Tibial nerve (tissue), 3 donors: ENCODE data around the gene KIAA1217.

Source experiments
- EP300 ChIP-seq, 2 donors: sonication (generic); formaldehyde crosslinking; IDR thresholded peaks; one replicate each; pipeline ENCODE4 v1.6.1; 2017; ENCODE audit warnings: antibody characterized with exemption in 2 of 2, mild to moderate bottlenecking in 1 of 2
- POLR2A ChIP-seq, 2 donors: fragments of 450-650 bp; IDR thresholded peaks; one replicate each; pipeline ENCODE4 v1.6.1; 2017; ENCODE audit warnings: antibody characterized with exemption in 2 of 2, mild to moderate bottlenecking in 2 of 2, moderate library complexity in 2 of 2

- TF ChIP-seq POLR2A (IDR thresholded peaks at IDR 0.05) (no peak), EP300 (IDR thresholded peaks at IDR 0.05) (no peak)
Observed at GRCh38 chr10:24382979-24383663, 174.2 kb downstream of the KIAA1217 start.
